GM23248 (cell line): ENCODE data around the gene TMC1.

ENCODE experiments used
- EZH2 ChIP-seq: fragments of 200-600 bp; sonication (generic); IDR thresholded peaks from 2 replicates; pipeline ENCODE4 v1.6.1; 2018; ENCODE audit warnings: antibody characterized with exemption, mild to moderate bottlenecking; ENCODE audit not compliant: insufficient read depth, poor library complexity, severe bottlenecking
- EZH2phosphoT487 ChIP-seq: fragments of 200-600 bp; sonication (generic); IDR thresholded peaks from 2 replicates; pipeline ENCODE4 v1.6.1; 2018; ENCODE audit warnings: antibody characterized with exemption, moderate library complexity, mild to moderate bottlenecking, low read depth; ENCODE audit not compliant: insufficient read depth

DNA sequence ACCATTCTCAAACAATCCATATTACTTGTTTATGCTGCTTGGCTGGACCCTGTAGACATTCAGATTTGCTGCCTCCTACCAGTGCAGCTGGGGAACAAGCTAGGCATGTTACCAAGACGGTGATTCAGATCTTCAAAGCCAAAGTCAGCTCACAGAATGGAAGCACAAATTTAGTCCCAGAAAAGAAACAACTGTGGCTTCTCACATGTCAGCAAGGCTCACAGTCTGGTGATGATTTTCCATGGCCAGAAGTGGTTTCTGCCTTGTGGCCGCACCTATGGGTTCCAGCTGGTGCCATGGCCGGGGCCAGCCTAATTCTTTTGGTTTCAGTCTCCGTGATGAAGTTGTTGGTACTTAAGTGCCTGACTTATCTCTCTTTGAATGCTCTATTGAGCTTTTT is 182.2 kb downstream of the TMC1 start:
- no peak for TF ChIP-seq EZH2phosphoT487
- no peak for TF ChIP-seq EZH2
